K562 (cell line): Measurements from ENCODE around the gene ACKR3. TPM values are rescaled to one million over a fixed set of nuclear protein-coding genes. Genes with fewer than 3 reads are reported as not detected.
A peak's percentile ranks its signal among the peaks of the same experiment; 100 is the strongest.

Experiments
- ATAC-seq: fragments of 200-7000 bp; cut with Tn5 transposase; 3 replicates; pipeline ENCODE4 v1.9.1; 2020; ENCODE audit warnings: moderate library complexity
- BruUV-seq: library from RNA; stranded (reverse); fragments of 400-500 nt; replicated peaks from 2 replicates; lab custom pipeline; 2021; lab: Mats Ljungman, UMichigan
- CTCF ChIA-PET: fragments of 300-600 bp; formaldehyde crosslinking; extraction: SDS; loops from one replicate; lab custom pipeline; 2021; ENCODE audit warnings: low intra/inter-chr PET ratio; lab: Yijun Ruan, JAX
- POLR2A ChIA-PET: fragments of 300-600, 350-650 bp; sonication (Branson Sonifier 250); formaldehyde crosslinking; extraction: SDS; loops from one replicate; lab custom pipeline; 2021; ENCODE audit warnings: antibody characterized with exemption, inconsistent platforms; lab: Yijun Ruan, JAX
- DNase-seq, 4 experiments: peaks; one replicate each; pipeline versions ENCODE4 v3.0.0 to v3.0.0-alpha.2; 2011 to 2018; ENCODE audit warnings: low spot score in 3 of 4, mixed read lengths in 3 of 4; ENCODE audit errors: extremely low read depth in 1 of 4
- FAIRE-seq: peaks from 2 replicates; lab custom pipeline; 2011; peaks lifted over from hg19 to GRCh38; lab: Jason Lieb, UNC
- H2AFZ ChIP-seq: 2 replicates; pipeline ENCODE4 v1.6.0; 2011; ENCODE audit warnings: low read depth, low read length, control low read depth, inconsistent platforms
- H3K27ac ChIP-seq: fragments of 200-600 bp; 3 replicates; pipeline ENCODE4 v1.8.0; 2011; ENCODE audit warnings: low read depth, mild to moderate bottlenecking, control low read depth, inconsistent platforms, low read length, moderate library complexity, mixed read lengths; ENCODE audit errors: extremely low read depth
- H3K27me3 ChIP-seq, 2 experiments: fragments of 300-600 bp in 1 of 2; 2 replicates in 1 of 2; 3 replicates in 1 of 2; pipeline versions ENCODE4 v1.6.0 to v1.8.0; 2011; ENCODE audit warnings: inconsistent platforms in 2 of 2, low read length in 2 of 2, mild to moderate bottlenecking in 1 of 2, mixed read lengths in 1 of 2, moderate library complexity in 1 of 2; ENCODE audit not compliant: control insufficient read depth in 2 of 2, insufficient read depth in 2 of 2
- H3K36me3 ChIP-seq: fragments of 300-600 bp; 3 replicates; pipeline ENCODE4 v1.8.0; 2011; ENCODE audit warnings: mild to moderate bottlenecking, low read length, inconsistent platforms; ENCODE audit not compliant: control insufficient read depth, insufficient read depth
- H3K4me1 ChIP-seq, 2 experiments: fragments of 200-600 bp in 1 of 2; replicated peaks in 1 of 2; 2 replicates in 1 of 2; 3 replicates in 1 of 2; pipeline versions ENCODE4 v1.5.1 to v1.8.0; 2011; ENCODE audit warnings: inconsistent platforms in 2 of 2, low read length in 2 of 2, mild to moderate bottlenecking in 1 of 2, mixed read lengths in 1 of 2, moderate library complexity in 1 of 2; ENCODE audit not compliant: control insufficient read depth in 2 of 2, insufficient read depth in 2 of 2
- H3K4me2 ChIP-seq: 2 replicates; pipeline ENCODE4 v1.6.1; 2011; ENCODE audit warnings: low read length, control low read depth, inconsistent platforms, mixed read lengths; ENCODE audit not compliant: insufficient read depth
- H3K4me3 ChIP-seq: fragments of 200-600 bp; sonication (generic), shearing (Covaris generic); 2 replicates; pipeline ENCODE4 v1.5.1; 2016; ENCODE audit warnings: control low read depth, inconsistent platforms
- H3K79me2 ChIP-seq: fragments of 200-600 bp; 3 replicates; pipeline ENCODE4 v1.8.0; 2011; ENCODE audit warnings: low read length, inconsistent platforms; ENCODE audit not compliant: control insufficient read depth, insufficient read depth
- H3K9ac ChIP-seq, 2 experiments: 2 replicates each; pipeline versions ENCODE4 v1.6.0 to v1.6.1; 2011; ENCODE audit warnings: low read depth in 2 of 2, low read length in 2 of 2, control low read depth in 1 of 2, inconsistent platforms in 1 of 2, mild to moderate bottlenecking in 1 of 2, mixed read lengths in 1 of 2; ENCODE audit not compliant: insufficient read depth in 1 of 2
- H3K9me1 ChIP-seq: one replicate; pipeline ENCODE4 v1.6.0; 2011; ENCODE audit warnings: inconsistent platforms, mild to moderate bottlenecking, low read length, moderate library complexity; ENCODE audit not compliant: control insufficient read depth, insufficient read depth
- H3K9me3 ChIP-seq: replicated peaks from 2 replicates; pipeline ENCODE4 v1.5.1; 2011; ENCODE audit warnings: low read depth, low read length, inconsistent platforms; ENCODE audit not compliant: control insufficient read depth, insufficient read depth
- H4K20me1 ChIP-seq: replicated peaks from 2 replicates; pipeline ENCODE4 v1.6.1; 2011; ENCODE audit warnings: low read length, inconsistent platforms, mixed read lengths; ENCODE audit not compliant: control insufficient read depth, insufficient read depth
- BACH1 ChIP-seq: fragments of 200-800 bp; sonication (Bioruptor generic); IDR thresholded peaks from 2 replicates; pipeline ENCODE4 v1.6.1; 2016; ENCODE audit warnings: missing genetic modification characterization, missing compliant biosample characterization
- BCOR ChIP-seq: fragments of 450-650 bp; IDR thresholded peaks from 2 replicates; pipeline ENCODE4 v1.6.1; 2016
- C11orf30 ChIP-seq: fragments of 450-650 bp; IDR thresholded peaks from 2 replicates; pipeline ENCODE4 v1.6.1; 2016; ENCODE audit warnings: low read depth, mild to moderate bottlenecking
- CBFA2T2 ChIP-seq: fragments of 450-650 bp; conservative IDR thresholded peaks from 2 replicates; pipeline ENCODE4 v1.6.1; 2017; ENCODE audit warnings: mild to moderate bottlenecking
- HNRNPUL1 ChIP-seq: fragments of 200-400 bp; formaldehyde crosslinking; IDR thresholded peaks from 2 replicates; pipeline ENCODE4 v1.6.1; 2017; ENCODE audit warnings: low read length
- JUNB ChIP-seq: fragments of 450-650 bp; formaldehyde crosslinking; conservative IDR thresholded peaks from 2 replicates; pipeline ENCODE4 v1.4.0; 2020; ENCODE audit warnings: mild to moderate bottlenecking
- MAFG ChIP-seq: fragments of 450-650 bp; conservative IDR thresholded peaks from 2 replicates; pipeline ENCODE4 v1.6.1; 2016; ENCODE audit warnings: missing genetic modification characterization, missing compliant biosample characterization
- MCM5 ChIP-seq: fragments of 450-650 bp; IDR thresholded peaks from 2 replicates; pipeline ENCODE4 v1.6.1; 2016; ENCODE audit warnings: low read depth
- NFE2 ChIP-seq: IDR thresholded peaks from 2 replicates; pipeline ENCODE4 v1.6.1; 2014; ENCODE audit warnings: antibody characterized with exemption, low read depth
- PTBP1 ChIP-seq: fragments of 200-400 bp; formaldehyde crosslinking; IDR thresholded peaks from 2 replicates; pipeline ENCODE4 v1.6.1; 2017; ENCODE audit warnings: low read depth, low read length
- RBM14 ChIP-seq: fragments of 200-400 bp; formaldehyde crosslinking; IDR thresholded peaks from 2 replicates; pipeline ENCODE4 v1.6.1; 2018; ENCODE audit warnings: low read depth, mild to moderate bottlenecking, low read length, moderate library complexity, borderline replicate concordance; ENCODE audit not compliant: insufficient read depth
- RNF2 ChIP-seq: sonication (generic); IDR thresholded peaks from 2 replicates; pipeline ENCODE4 v1.6.1; 2016
- RUNX1 ChIP-seq: sonication (generic); IDR thresholded peaks from 2 replicates; pipeline ENCODE4 v1.6.1; 2016; ENCODE audit warnings: antibody characterized with exemption, low read depth
- SAFB ChIP-seq: fragments of 200-400 bp; formaldehyde crosslinking; IDR thresholded peaks from 2 replicates; pipeline ENCODE4 v1.6.1; 2017; ENCODE audit warnings: low read depth, low read length, borderline replicate concordance
- SMAD3 ChIP-seq: fragments of 450-650 bp; formaldehyde crosslinking; conservative IDR thresholded peaks from 2 replicates; pipeline ENCODE4 v1.4.0; 2020; ENCODE audit warnings: mild to moderate bottlenecking
- SMARCB1 ChIP-seq: IDR thresholded peaks from 2 replicates; pipeline ENCODE4 v1.6.1; 2011; ENCODE audit warnings: improper control_type of control experiment, low read depth; ENCODE audit not compliant: insufficient read length
- TSC22D4 ChIP-seq: fragments of 450-650 bp; IDR thresholded peaks from 2 replicates; pipeline ENCODE4 v1.6.1; 2016; ENCODE audit warnings: missing genetic modification characterization, missing biosample characterization, control low read depth
- ZC3H4 ChIP-seq: sonication (generic); formaldehyde crosslinking; IDR thresholded peaks from 2 replicates; pipeline ENCODE4 v1.9.0; 2021; ENCODE audit warnings: missing genetic modification reagents, borderline replicate concordance
- ZKSCAN8 ChIP-seq: fragments of 200-800 bp; sonication (Bioruptor generic); IDR thresholded peaks from 2 replicates; pipeline ENCODE4 v1.6.1; 2016; ENCODE audit warnings: missing genetic modification characterization, missing compliant biosample characterization
- ZNF121 ChIP-seq: sonication (generic); formaldehyde crosslinking; conservative IDR thresholded peaks from 2 replicates; pipeline ENCODE4 v1.8.0; 2022; ENCODE audit warnings: missing genetic modification reagents
- ZNF324 ChIP-seq: fragments of 250-450 bp; sonication (Bioruptor Pico); IDR thresholded peaks from 2 replicates; pipeline ENCODE4 v1.4.0; 2020; ENCODE audit warnings: mild to moderate bottlenecking
- whole genome bisulfite sequencing: fragments of 100-300 bp; shearing (Covaris generic); methylation state at CpG from one replicate; pipeline ENCODE4 v1.1.6; 2016; ENCODE audit warnings: low coverage, mixed read lengths; ENCODE audit not compliant: insufficient coverage; ENCODE audit errors: missing lambda C conversion rate; 5-methylcytosine and 5-hydroxymethylcytosine counted together
- in situ Hi-C: fragments of 300-500 bp; cut with MboI; formaldehyde crosslinking; loops from 4 replicates; pipeline ENCODE4 v1.15.0; 2018; ENCODE audit warnings: inconsistent platforms, mixed read lengths
- intact Hi-C: fragments of 100-400 bp; cut with micrococcal nuclease; formaldehyde crosslinking; loops from 2 replicates; pipeline ENCODE4 v1.14.2; 2022
- polyA plus RNA-seq, 8 experiments: library from polyadenylated mRNA; depleted of rRNA in 4 of 8; stranded (reverse) in 5 of 8; unstranded in 3 of 8; fragments of >200 nt; fragmentation: Nextera tagmentation in 2 of 8; fragmentation: Illumina TruSeq in 1 of 8; extraction: Ambion mirVana in 2 of 8; extraction: Trizol in 1 of 8; gene quantifications; 2 replicates each; pipeline versions ENCODE4 v1.2.1 to v1.2.3, GENCODE V29; 2011 to 2014; ENCODE audit warnings: inconsistent platforms in 1 of 8, missing spikeins in 1 of 8
- total RNA-seq, 7 experiments: library from RNA; depleted of rRNA in 6 of 7; stranded (reverse); fragments of >200 nt in 6 of 7; fragmentation: Illumina TruSeq in 2 of 7; extraction: Trizol in 2 of 7; gene quantifications; 2 replicates each; pipeline versions ENCODE4 v1.2.1 to v1.2.3, GENCODE V29; 2011 to 2021; ENCODE audit warnings: low replicate concordance in 1 of 7
- TF ChIP-seq, protein P1 (sequence below): IDR thresholded peaks from 2 replicates; pipeline ENCODE4 v1.6.1; 2012; ENCODE audit warnings: low read depth, low read length, improper control_type of control experiment, borderline replicate concordance
- TF ChIP-seq, protein P2 (sequence below), 3 experiments: fragments of 200-800 bp in 1 of 3; sonication (Bioruptor generic) in 1 of 3; sonication (generic) in 1 of 3; formaldehyde crosslinking in 1 of 3; IDR thresholded peaks; 2 replicates each; pipeline versions ENCODE4 v1.6.1 to v1.8.0; 2016 to 2022; ENCODE audit warnings: mild to moderate bottlenecking in 2 of 3, missing compliant biosample characterization in 2 of 3, missing genetic modification characterization in 2 of 3, missing genetic modification reagents in 1 of 3

Gene ACKR3
- total and polyA plus RNA-seq, 9 of the 15 experiments (the other 6 are each of a cell fraction or from before 2014, with no cell fraction given) = 0.07 TPM; not detected in 8

DNA sequence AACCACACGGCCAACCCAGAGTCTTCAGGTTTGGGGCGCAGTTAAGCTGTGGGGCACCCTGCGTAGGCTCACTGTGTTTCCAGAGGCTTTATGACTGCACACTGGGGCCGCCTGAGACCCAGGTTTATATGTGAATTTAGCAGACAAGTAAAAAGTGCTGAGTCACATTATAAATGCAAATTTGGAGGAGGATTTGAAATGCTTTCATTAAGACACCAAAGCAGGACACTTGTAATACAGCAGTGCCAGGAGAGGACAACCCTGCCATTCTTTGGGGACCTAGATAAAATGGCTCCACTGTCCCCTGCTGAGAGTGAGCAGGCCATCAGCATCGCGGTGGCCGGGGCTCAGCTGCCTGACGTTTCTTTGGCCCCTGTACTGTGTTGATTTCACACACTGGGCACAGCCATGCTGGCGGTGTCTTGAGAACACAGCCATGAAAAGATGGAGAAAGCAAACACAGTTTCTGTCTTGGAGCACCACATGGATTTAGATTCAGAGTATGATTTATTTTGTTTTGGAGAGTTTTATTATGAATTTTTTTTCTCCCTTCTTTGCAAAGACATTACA is 10.2 kb downstream of the ACKR3 start:
- WGBS = 0% methylated on average over 9 of the region's 9 CpGs
- no TSS peak for BruUV-seq
- intact Hi-C loops = no loop called here
- no peak for TF ChIP-seq ZNF324 (CRISPR knock-in tag)
- TF ChIP-seq C11orf30 = peak; percentile 59
- TF ChIP-seq, protein P1, sequence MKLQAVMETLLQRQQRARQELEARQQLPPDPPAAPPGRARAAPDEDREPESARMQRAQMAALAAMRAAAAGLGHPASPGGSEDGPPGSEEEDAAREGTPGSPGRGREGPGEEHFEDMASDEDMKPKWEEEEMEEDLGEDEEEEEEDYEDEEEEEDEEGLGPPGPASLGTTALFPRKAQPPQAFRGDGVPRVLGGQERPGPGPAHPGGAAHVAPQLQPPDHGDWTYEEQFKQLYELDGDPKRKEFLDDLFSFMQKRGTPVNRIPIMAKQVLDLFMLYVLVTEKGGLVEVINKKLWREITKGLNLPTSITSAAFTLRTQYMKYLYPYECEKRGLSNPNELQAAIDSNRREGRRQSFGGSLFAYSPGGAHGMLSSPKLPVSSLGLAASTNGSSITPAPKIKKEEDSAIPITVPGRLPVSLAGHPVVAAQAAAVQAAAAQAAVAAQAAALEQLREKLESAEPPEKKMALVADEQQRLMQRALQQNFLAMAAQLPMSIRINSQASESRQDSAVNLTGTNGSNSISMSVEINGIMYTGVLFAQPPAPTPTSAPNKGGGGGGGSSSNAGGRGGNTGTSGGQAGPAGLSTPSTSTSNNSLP = no peak
- TF ChIP-seq CBFA2T2 = no peak
- no peak for TF ChIP-seq RUNX1
- TF ChIP-seq SMAD3 (CRISPR knock-in tag) = no peak
- no peak for TF ChIP-seq MCM5
- TF ChIP-seq, protein P2, sequence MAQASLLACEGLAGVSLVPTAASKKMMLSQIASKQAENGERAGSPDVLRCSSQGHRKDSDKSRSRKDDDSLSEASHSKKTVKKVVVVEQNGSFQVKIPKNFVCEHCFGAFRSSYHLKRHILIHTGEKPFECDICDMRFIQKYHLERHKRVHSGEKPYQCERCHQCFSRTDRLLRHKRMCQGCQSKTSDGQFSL (CRISPR knock-in tag; IDR thresholded peaks at IDR 0.05) = no peak
- TF ChIP-seq, protein P2 (tag; IDR thresholded peaks at IDR 0.05) = no peak
- TF ChIP-seq ZKSCAN8 = no peak
- no peak for TF ChIP-seq BCOR
- no peak for TF ChIP-seq SMARCB1
- peak; percentile 68; the same call in 1 of the 2 replicates for TF ChIP-seq MAFG
- TF ChIP-seq RNF2 = no peak
- TF ChIP-seq SAFB = no peak
- no peak for TF ChIP-seq HNRNPUL1
- TF ChIP-seq JUNB (CRISPR knock-in tag) = no peak
- TF ChIP-seq ZC3H4 = no peak
- peak; percentile 22 for TF ChIP-seq NFE2
- no peak for TF ChIP-seq PTBP1
- no peak for TF ChIP-seq ZNF121 (CRISPR knock-in tag)
- TF ChIP-seq RBM14 = no peak
- TF ChIP-seq BACH1 (tag) = peak; percentile 36; the same call in 1 of the 2 replicates
- no peak for TF ChIP-seq TSC22D4

More for the DNA sequence above, 10.2 kb downstream of the ACKR3 start:
- H2AFZ ChIP-seq = no peak overlapping the region
- FAIRE-seq (no peak), DNase-seq (no peak), ATAC-seq (no peak)
- no peak overlapping the region for H3K27ac ChIP-seq
- in situ Hi-C loops = no loop called here
- CTCF ChIA-PET = no interaction called here
- H3K36me3 ChIP-seq = no peaks in the 10 kb centered on the region
- H3K9ac ChIP-seq = no peak overlapping the region
- H3K4me3 ChIP-seq = no peak overlapping the region
- peaks cover 3 to 46% of the 10 kb centered on the region in 2 experiments; a peak in 4 of 5 replicates for H3K27me3 ChIP-seq
- POLR2A ChIA-PET = no interaction called here
- no peaks in the 10 kb centered on the region for H3K4me1 ChIP-seq
- no peak overlapping the region for H3K4me2 ChIP-seq
- H4K20me1 ChIP-seq = no peaks in the 10 kb centered on the region
- no peaks in the 10 kb centered on the region for H3K9me1 ChIP-seq
- no peaks in the 10 kb centered on the region for H3K9me3 ChIP-seq
- no peaks in the 10 kb centered on the region for H3K79me2 ChIP-seq
